ENCODE results near the gene THUMPD3. TPM values are rescaled to one million over a fixed set of nuclear protein-coding genes. Genes with fewer than 3 reads are reported as not detected.
A peak's percentile ranks its signal among the peaks of the same experiment; 100 is the strongest.

THUMPD3 gene
- total RNA-seq, 1 donor from 2014 or later: 43.9 TPM

GRCh38 chr3:9400616-9401015 is 37.8 kb downstream of the THUMPD3 start:
- DNase-seq (ENCODE audit: low read depth): no peak
- peak overlapping the region; percentile 92 for H3K4me3 ChIP-seq (ENCODE audit: low read depth, low read length)
- no peak for TF ChIP-seq CTCF (conservative IDR thresholded peaks at IDR 0.05; ENCODE audit: low read depth, low read length)

- DNase-seq (ENCODE audit: low read depth): no peak
- peak overlapping the region; percentile 2 for H3K4me3 ChIP-seq (ENCODE audit: low read depth, low read length)
These were observed 39.1 kb downstream of the THUMPD3 start for GRCh38 chr3:9401986-9402385.

GRCh38 chr3:9402410-9403228 is 39.8 kb downstream of the THUMPD3 start:
- no peak for DNase-seq (ENCODE audit: low read depth)
- no peak for TF ChIP-seq CTCF (conservative IDR thresholded peaks at IDR 0.05; ENCODE audit: low read depth, low read length)
- peak overlapping the region; percentile 7 for H3K4me3 ChIP-seq (ENCODE audit: low read depth, low read length)

More at GRCh38 chr3:9401986-9402385, 39.1 kb downstream of the THUMPD3 start:
- TF ChIP-seq CTCF (conservative IDR thresholded peaks at IDR 0.05; ENCODE audit: low read depth, low read length): no peak

- H3K4me3 ChIP-seq (ENCODE audit: low read depth, low read length): no peak overlapping the region
- DNase-seq (ENCODE audit: low read depth): no peak
- no peak for TF ChIP-seq CTCF (conservative IDR thresholded peaks at IDR 0.05; ENCODE audit: low read depth, low read length)
These were observed 40.6 kb downstream of the THUMPD3 start for GRCh38 chr3:9403463-9403862.

- DNase-seq (ENCODE audit: low read depth): no peak
These were observed 41.8 kb downstream of the THUMPD3 start for GRCh38 chr3:9404680-9405079.

GRCh38 chr3:9405756-9406155 is 42.9 kb downstream of the THUMPD3 start:
- peak; percentile 31 for DNase-seq (ENCODE audit: low read depth)
- no peak overlapping the region for H3K4me3 ChIP-seq (ENCODE audit: low read depth, low read length)
- no peak for TF ChIP-seq CTCF (conservative IDR thresholded peaks at IDR 0.05; ENCODE audit: low read depth, low read length)

More at GRCh38 chr3:9404680-9405079, 41.8 kb downstream of the THUMPD3 start:
- no peak overlapping the region for H3K4me3 ChIP-seq (ENCODE audit: low read depth, low read length)
- TF ChIP-seq CTCF (conservative IDR thresholded peaks at IDR 0.05; ENCODE audit: low read depth, low read length): peak; percentile 32
